K562 (cell line): ENCODE results near the gene CCDC137. TPM values are rescaled to one million over a fixed set of nuclear protein-coding genes. Genes with fewer than 3 reads are reported as not detected.

Experiments
- CBX1 ChIP-seq: sonication (generic); IDR thresholded peaks from 2 replicates; pipeline ENCODE4 v1.6.1; 2016; ENCODE audit warnings: antibody characterized with exemption, low read depth, mild to moderate bottlenecking
- CBX5 ChIP-seq: IDR thresholded peaks from 2 replicates; pipeline ENCODE4 v1.6.1; 2014; ENCODE audit warnings: low read depth, borderline replicate concordance
- CEBPG ChIP-seq, 3 experiments: fragments of 200-800 bp in 1 of 3; sonication (Bioruptor generic) in 1 of 3; sonication (generic) in 1 of 3; formaldehyde crosslinking in 1 of 3; IDR thresholded peaks in 2 of 3; conservative IDR thresholded peaks in 1 of 3; 2 replicates each; pipeline versions ENCODE4 v1.6.1 to v1.8.0; 2016 to 2022; ENCODE audit warnings: missing compliant biosample characterization in 2 of 3, missing genetic modification characterization in 2 of 3, mild to moderate bottlenecking in 1 of 3, missing genetic modification reagents in 1 of 3
- CHCHD3 ChIP-seq: fragments of 250-450 bp; sonication (Bioruptor Pico); IDR thresholded peaks from 2 replicates; pipeline ENCODE4 v2.1.2; 2022; ENCODE audit warnings: mild to moderate bottlenecking
- CREM ChIP-seq: IDR thresholded peaks from 2 replicates; pipeline ENCODE4 v1.6.1; 2014; ENCODE audit warnings: antibody characterized with exemption, low read depth
- ETS2 ChIP-seq: IDR thresholded peaks from 2 replicates; pipeline ENCODE4 v1.6.1; 2016; ENCODE audit warnings: borderline replicate concordance, missing genetic modification characterization, mild to moderate bottlenecking, moderate library complexity, missing compliant biosample characterization; ENCODE audit not compliant: poor library complexity, severe bottlenecking
- ETV1 ChIP-seq: fragments of 450-650 bp; conservative IDR thresholded peaks from 2 replicates; pipeline ENCODE4 v1.6.1; 2016; ENCODE audit warnings: missing genetic modification characterization, control low read depth, low read depth, missing compliant biosample characterization
- FOXM1 ChIP-seq, 2 experiments: fragments of 450-650 bp in 1 of 2; sonication (generic) in 1 of 2; formaldehyde crosslinking in 1 of 2; IDR thresholded peaks; 2 replicates each; pipeline versions ENCODE4 v1.6.1 to v1.9.0; 2017 to 2022; ENCODE audit warnings: low read depth in 2 of 2, mild to moderate bottlenecking in 2 of 2, missing genetic modification reagents in 1 of 2, moderate library complexity in 1 of 2
- HIVEP1 ChIP-seq: fragments of 250-450 bp; sonication (Bioruptor Pico); IDR thresholded peaks from 2 replicates; pipeline ENCODE4 v1.4.0; 2020; ENCODE audit warnings: mild to moderate bottlenecking
- KAT2B ChIP-seq: IDR thresholded peaks from one replicate; pipeline ENCODE4 v1.6.1; 2012; ENCODE audit warnings: low read depth, mild to moderate bottlenecking, control low read depth, inconsistent platforms, low read length, moderate library complexity
- RHOXF2B ChIP-seq: fragments of 250-450 bp; sonication (Bioruptor Pico); conservative IDR thresholded peaks from 2 replicates; pipeline ENCODE4 v1.5.1; 2021
- TBP ChIP-seq: optimal IDR thresholded peaks from 2 replicates; pipeline ENCODE3; 2011; ENCODE audit warnings: low read depth, low read length, improper control_type of control experiment
- ZNF445 ChIP-seq: fragments of 250-450 bp; sonication (Bioruptor Pico); IDR thresholded peaks from 2 replicates; pipeline ENCODE4 v1.4.0; 2020; ENCODE audit warnings: low read depth, mild to moderate bottlenecking, moderate library complexity
- ZNF507 ChIP-seq: conservative IDR thresholded peaks from 2 replicates; pipeline ENCODE4 v1.6.1; 2017; ENCODE audit warnings: missing genetic modification characterization, missing compliant biosample characterization
- polyA plus RNA-seq, 8 experiments: library from polyadenylated mRNA; depleted of rRNA in 4 of 8; stranded (reverse) in 5 of 8; unstranded in 3 of 8; fragments of >200 nt; fragmentation: Nextera tagmentation in 2 of 8; fragmentation: Illumina TruSeq in 1 of 8; extraction: Ambion mirVana in 2 of 8; extraction: Trizol in 1 of 8; gene quantifications; 2 replicates each; pipeline versions ENCODE4 v1.2.1 to v1.2.3, GENCODE V29; 2011 to 2014; ENCODE audit warnings: inconsistent platforms in 1 of 8, missing spikeins in 1 of 8
- total RNA-seq, 7 experiments: library from RNA; depleted of rRNA in 6 of 7; stranded (reverse); fragments of >200 nt in 6 of 7; fragmentation: Illumina TruSeq in 2 of 7; extraction: Trizol in 2 of 7; gene quantifications; 2 replicates each; pipeline versions ENCODE4 v1.2.1 to v1.2.3, GENCODE V29; 2011 to 2021; ENCODE audit warnings: low replicate concordance in 1 of 7
- TF ChIP-seq, protein P1 (sequence below): fragments of 450-650 bp; formaldehyde crosslinking; conservative IDR thresholded peaks from 2 replicates; pipeline ENCODE4 v1.4.0; 2022; ENCODE audit warnings: mild to moderate bottlenecking, missing genetic modification characterization
- TF ChIP-seq, protein P2 (sequence below): fragments of 250-450 bp; sonication (Bioruptor Pico); IDR thresholded peaks from 2 replicates; pipeline ENCODE4 v1.8.0; 2021; ENCODE audit warnings: moderate library complexity, mild to moderate bottlenecking, inconsistent platforms
- TF ChIP-seq, protein P3 (sequence below), 2 experiments: fragments of 450-650 bp; conservative IDR thresholded peaks; 2 replicates each; pipeline ENCODE4 v1.6.1; 2017; ENCODE audit warnings: mild to moderate bottlenecking in 2 of 2, moderate library complexity in 2 of 2
- TF ChIP-seq, protein P4 (sequence below): sonication (generic); formaldehyde crosslinking; IDR thresholded peaks from 2 replicates; pipeline ENCODE4 v1.8.0; 2022; ENCODE audit warnings: missing genetic modification reagents, mild to moderate bottlenecking, moderate library complexity, borderline replicate concordance
- TF ChIP-seq, protein P5 (sequence below): fragments of 450-650 bp; IDR thresholded peaks from 2 replicates; pipeline ENCODE4 v1.6.1; 2014; ENCODE audit warnings: low read depth, mild to moderate bottlenecking, moderate library complexity, borderline replicate concordance

Gene CCDC137
- total and polyA plus RNA-seq, 9 of the 15 experiments (the other 6 are each of a cell fraction or from before 2014, with no cell fraction given) = 2.3 to 68.1 (median 38.3) TPM

DNA sequence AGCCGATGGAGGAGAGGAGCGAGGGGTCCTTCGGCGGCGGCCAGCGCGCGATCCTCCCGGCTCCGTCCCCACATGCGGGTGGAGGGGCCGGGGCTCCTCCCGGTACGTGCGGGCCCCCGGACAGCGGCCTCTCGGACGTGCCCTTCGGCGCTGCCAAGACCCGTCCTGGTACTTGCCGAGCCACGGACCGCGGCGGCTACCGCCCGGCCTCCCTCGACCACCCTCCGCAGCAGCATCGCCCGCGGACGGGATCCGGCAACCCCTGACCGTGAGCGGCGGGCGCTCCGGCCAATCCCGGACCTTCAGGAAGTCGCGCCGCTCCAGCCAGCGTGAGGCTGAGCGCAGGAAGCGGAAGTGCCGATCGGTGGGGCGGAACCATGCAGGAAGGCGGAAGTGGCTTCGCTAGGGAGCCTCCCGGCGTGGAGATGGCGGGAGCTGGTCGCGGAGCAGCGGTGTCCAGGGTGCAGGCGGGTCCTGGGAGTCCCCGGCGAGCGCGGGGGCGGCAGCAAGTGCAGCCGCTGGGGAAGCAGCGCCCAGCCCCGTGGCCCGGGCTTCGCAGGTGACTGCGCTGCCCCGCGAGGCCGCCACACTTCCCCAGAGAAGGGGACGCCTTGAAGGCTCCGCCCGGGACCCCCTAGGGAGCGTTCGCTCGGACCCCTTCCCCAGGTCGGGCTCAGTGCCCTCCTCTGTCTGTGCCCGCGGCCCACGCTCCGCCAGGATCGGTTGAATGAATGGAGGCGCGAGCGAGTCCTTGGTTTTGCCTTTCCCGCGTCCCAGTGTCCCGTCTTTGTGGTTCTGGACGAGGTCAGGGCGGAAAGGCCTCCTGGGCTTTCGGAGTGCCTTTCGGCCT, at the start of gene CCDC137, which contains the start of gene OXLD1 (continued):
- TF ChIP-seq, protein P1, sequence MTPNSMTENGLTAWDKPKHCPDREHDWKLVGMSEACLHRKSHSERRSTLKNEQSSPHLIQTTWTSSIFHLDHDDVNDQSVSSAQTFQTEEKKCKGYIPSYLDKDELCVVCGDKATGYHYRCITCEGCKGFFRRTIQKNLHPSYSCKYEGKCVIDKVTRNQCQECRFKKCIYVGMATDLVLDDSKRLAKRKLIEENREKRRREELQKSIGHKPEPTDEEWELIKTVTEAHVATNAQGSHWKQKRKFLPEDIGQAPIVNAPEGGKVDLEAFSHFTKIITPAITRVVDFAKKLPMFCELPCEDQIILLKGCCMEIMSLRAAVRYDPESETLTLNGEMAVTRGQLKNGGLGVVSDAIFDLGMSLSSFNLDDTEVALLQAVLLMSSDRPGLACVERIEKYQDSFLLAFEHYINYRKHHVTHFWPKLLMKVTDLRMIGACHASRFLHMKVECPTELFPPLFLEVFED (CRISPR knock-in tag) = no peak
- no peak for TF ChIP-seq CHCHD3 (CRISPR knock-in tag)
- TF ChIP-seq, protein P2, sequence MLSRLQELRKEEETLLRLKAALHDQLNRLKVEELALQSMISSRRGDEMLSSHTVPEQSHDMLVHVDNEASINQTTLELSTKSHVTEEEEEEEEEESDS = no peak
- no peak for TF ChIP-seq ZNF507 (tag)
- TF ChIP-seq FOXM1 (IDR thresholded peaks at IDR 0.05; ENCODE audit: low read depth) = no peak
- peak; percentile 25 for TF ChIP-seq FOXM1 (CRISPR knock-in tag; IDR thresholded peaks at IDR 0.05; ENCODE audit: low read depth)
- TF ChIP-seq HIVEP1 (CRISPR knock-in tag) = no peak
- TF ChIP-seq ETS2 = no peak
- TF ChIP-seq RHOXF2B (CRISPR knock-in tag) = no peak
- TF ChIP-seq CBX5 = no peak
- TF ChIP-seq TBP = peak; percentile 90
- no peak for TF ChIP-seq KAT2B
- TF ChIP-seq, protein P3, sequence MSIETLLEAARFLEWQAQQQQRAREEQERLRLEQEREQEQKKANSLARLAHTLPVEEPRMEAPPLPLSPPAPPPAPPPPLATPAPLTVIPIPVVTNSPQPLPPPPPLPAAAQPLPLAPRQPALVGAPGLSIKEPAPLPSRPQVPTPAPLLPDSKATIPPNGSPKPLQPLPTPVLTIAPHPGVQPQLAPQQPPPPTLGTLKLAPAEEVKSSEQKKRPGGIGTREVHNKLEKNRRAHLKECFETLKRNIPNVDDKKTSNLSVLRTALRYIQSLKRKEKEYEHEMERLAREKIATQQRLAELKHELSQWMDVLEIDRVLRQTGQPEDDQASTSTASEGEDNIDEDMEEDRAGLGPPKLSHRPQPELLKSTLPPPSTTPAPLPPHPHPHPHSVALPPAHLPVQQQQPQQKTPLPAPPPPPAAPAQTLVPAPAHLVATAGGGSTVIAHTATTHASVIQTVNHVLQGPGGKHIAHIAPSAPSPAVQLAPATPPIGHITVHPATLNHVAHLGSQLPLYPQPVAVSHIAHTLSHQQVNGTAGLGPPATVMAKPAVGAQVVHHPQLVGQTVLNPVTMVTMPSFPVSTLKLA (conservative IDR thresholded peaks at IDR 0.05) = peak; percentile 68 to 87
- TF ChIP-seq ETV1 (tag) = peak; percentile 55; the same call in 1 of the 2 replicates
- peak; percentile 87 for TF ChIP-seq CREM
- TF ChIP-seq, protein P4, sequence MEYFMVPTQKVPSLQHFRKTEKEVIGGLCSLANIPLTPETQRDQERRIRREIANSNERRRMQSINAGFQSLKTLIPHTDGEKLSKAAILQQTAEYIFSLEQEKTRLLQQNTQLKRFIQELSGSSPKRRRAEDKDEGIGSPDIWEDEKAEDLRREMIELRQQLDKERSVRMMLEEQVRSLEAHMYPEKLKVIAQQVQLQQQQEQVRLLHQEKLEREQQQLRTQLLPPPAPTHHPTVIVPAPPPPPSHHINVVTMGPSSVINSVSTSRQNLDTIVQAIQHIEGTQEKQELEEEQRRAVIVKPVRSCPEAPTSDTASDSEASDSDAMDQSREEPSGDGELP (CRISPR knock-in tag) = peak; percentile 55; the same call in 1 of the 2 replicates
- TF ChIP-seq ZNF445 (CRISPR knock-in tag) = no peak
- TF ChIP-seq, protein P5, sequence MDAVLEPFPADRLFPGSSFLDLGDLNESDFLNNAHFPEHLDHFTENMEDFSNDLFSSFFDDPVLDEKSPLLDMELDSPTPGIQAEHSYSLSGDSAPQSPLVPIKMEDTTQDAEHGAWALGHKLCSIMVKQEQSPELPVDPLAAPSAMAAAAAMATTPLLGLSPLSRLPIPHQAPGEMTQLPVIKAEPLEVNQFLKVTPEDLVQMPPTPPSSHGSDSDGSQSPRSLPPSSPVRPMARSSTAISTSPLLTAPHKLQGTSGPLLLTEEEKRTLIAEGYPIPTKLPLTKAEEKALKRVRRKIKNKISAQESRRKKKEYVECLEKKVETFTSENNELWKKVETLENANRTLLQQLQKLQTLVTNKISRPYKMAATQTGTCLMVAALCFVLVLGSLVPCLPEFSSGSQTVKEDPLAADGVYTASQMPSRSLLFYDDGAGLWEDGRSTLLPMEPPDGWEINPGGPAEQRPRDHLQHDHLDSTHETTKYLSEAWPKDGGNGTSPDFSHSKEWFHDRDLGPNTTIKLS = no peak
- peak; percentile 68; the same call in 1 of the 2 replicates for TF ChIP-seq CBX1
- TF ChIP-seq CEBPG (CRISPR knock-in tag; IDR thresholded peaks at IDR 0.05) = no peak
- TF ChIP-seq CEBPG (tag; conservative IDR thresholded peaks at IDR 0.05 in 1 of 2, IDR thresholded peaks at IDR 0.05 in 1 of 2) = no peak
